Keratinocyte (primary cell): ENCODE results near the gene P2RY2. TPM values are rescaled to one million over a fixed set of nuclear protein-coding genes. Genes with fewer than 3 reads are reported as not detected.
A peak's percentile ranks its signal among the peaks of the same experiment; 100 is the strongest.

Experiments
- DNase-seq: peaks from one replicate; pipeline ENCODE4 v3.0.0-alpha.2; 2011; ENCODE audit warnings: low read depth, missing footprints, low spot score
- FAIRE-seq: peaks from 2 replicates; lab custom pipeline; 2011; peaks lifted over from hg19 to GRCh38; lab: Jason Lieb, UNC
- H2AFZ ChIP-seq: 2 replicates; pipeline ENCODE4 v1.6.0; 2012; ENCODE audit warnings: low read length, control low read depth, inconsistent platforms; ENCODE audit not compliant: control insufficient read depth
- H3K27ac ChIP-seq: 2 replicates; pipeline ENCODE4 v1.5.1; 2011; ENCODE audit warnings: low read length; ENCODE audit not compliant: control insufficient read depth, insufficient read depth
- H3K27me3 ChIP-seq: 3 replicates; pipeline ENCODE4 v1.6.0; 2011; ENCODE audit warnings: low read length; ENCODE audit not compliant: control insufficient read depth, insufficient read depth; ENCODE audit errors: extremely low read depth
- H3K36me3 ChIP-seq, 2 experiments: 2 replicates in 1 of 2; 3 replicates in 1 of 2; pipeline ENCODE4 v1.5.1; 2011; ENCODE audit warnings: low read length in 2 of 2, mild to moderate bottlenecking in 1 of 2; ENCODE audit not compliant: control insufficient read depth in 2 of 2, insufficient read depth in 2 of 2; ENCODE audit errors: extremely low read depth in 1 of 2
- H3K4me1 ChIP-seq: 3 replicates; pipeline ENCODE4 v1.5.1; 2011; ENCODE audit warnings: low read length; ENCODE audit not compliant: control insufficient read depth, insufficient read depth; ENCODE audit errors: extremely low read depth
- H3K4me2 ChIP-seq: 3 replicates; pipeline ENCODE4 v1.6.0; 2011; ENCODE audit warnings: low read depth, low read length; ENCODE audit not compliant: control insufficient read depth, insufficient read depth; ENCODE audit errors: extremely low read depth
- H3K4me3 ChIP-seq, 3 experiments: fragments of 200-600 bp in 1 of 3; sonication (generic) in 1 of 3; 2 replicates in 2 of 3; 3 replicates in 1 of 3; pipeline ENCODE4 v1.5.1; 2011 to 2016; ENCODE audit warnings: low read length in 3 of 3, mild to moderate bottlenecking in 3 of 3, control low read depth in 2 of 3, inconsistent platforms in 1 of 3, low read depth in 1 of 3, mixed read lengths in 1 of 3, mixed run types in 1 of 3, moderate library complexity in 1 of 3; ENCODE audit not compliant: control insufficient read depth in 2 of 3, insufficient read depth in 2 of 3; ENCODE audit errors: extremely low read depth in 1 of 3
- H3K79me2 ChIP-seq: 2 replicates; pipeline ENCODE4 v1.6.0; 2012; ENCODE audit warnings: low read length; ENCODE audit not compliant: control insufficient read depth, insufficient read depth
- H3K9ac ChIP-seq: 3 replicates; pipeline ENCODE4 v1.6.0; 2011; ENCODE audit warnings: low read length; ENCODE audit not compliant: control insufficient read depth, insufficient read depth; ENCODE audit errors: extremely low read depth
- H3K9me1 ChIP-seq: 3 replicates; pipeline ENCODE4 v1.6.0; 2011; ENCODE audit warnings: low read length; ENCODE audit not compliant: control insufficient read depth, insufficient read depth; ENCODE audit errors: extremely low read depth
- H3K9me3 ChIP-seq: 2 replicates; pipeline ENCODE4 v1.5.1; 2012; ENCODE audit warnings: low read depth, low read length; ENCODE audit not compliant: control insufficient read depth
- H4K20me1 ChIP-seq: 3 replicates; pipeline ENCODE4 v1.6.0; 2011; ENCODE audit warnings: low read length; ENCODE audit not compliant: control insufficient read depth, insufficient read depth; ENCODE audit errors: extremely low read depth
- EZH2 ChIP-seq: IDR thresholded peaks from one replicate; pipeline ENCODE4 v1.6.1; 2012; ENCODE audit warnings: inconsistent platforms, mild to moderate bottlenecking, low read length, moderate library complexity
- dilution Hi-C: fragments of 300-500 bp; cut with MboI; formaldehyde crosslinking; loops from one replicate; pipeline ENCODE4 v1.7.0; 2020; ENCODE audit warnings: low sequenced_read_pairs; ENCODE audit not compliant: extremely low pct_ligation_motif_present
- polyA plus RNA-seq, 5 experiments: library from polyadenylated mRNA; depleted of rRNA in 3 of 5; stranded (reverse) in 3 of 5; stranded (forward) in 1 of 5; unstranded in 1 of 5; fragments of >200 nt; gene quantifications; 1 replicate in 1 of 5; 2 replicates in 3 of 5; 3 replicates in 1 of 5; pipeline versions ENCODE4 v1.2.1 to v1.2.3, GENCODE V29; 2011 to 2012; ENCODE audit warnings: missing spikeins in 2 of 5, low read depth in 1 of 5, low replicate concordance in 1 of 5
- TF ChIP-seq, protein P1 (sequence below), 3 experiments: IDR thresholded peaks in 1 of 3; conservative IDR thresholded peaks in 1 of 3; optimal IDR thresholded peaks in 1 of 3; 2 replicates in 2 of 3; 3 replicates in 1 of 3; pipeline versions ENCODE3 to v1.5.1; 2011; ENCODE audit warnings: low read length in 3 of 3, mild to moderate bottlenecking in 3 of 3, moderate library complexity in 2 of 3, control low read depth in 1 of 3, inconsistent platforms in 1 of 3; ENCODE audit not compliant: insufficient read depth in 2 of 3; ENCODE audit errors: extremely low read depth in 1 of 3

P2RY2 gene
- polyA plus RNA-seq, 1 donor (not counting 4 experiments of a cell fraction or from before 2014, with no cell fraction given): 5.1 TPM

DNA sequence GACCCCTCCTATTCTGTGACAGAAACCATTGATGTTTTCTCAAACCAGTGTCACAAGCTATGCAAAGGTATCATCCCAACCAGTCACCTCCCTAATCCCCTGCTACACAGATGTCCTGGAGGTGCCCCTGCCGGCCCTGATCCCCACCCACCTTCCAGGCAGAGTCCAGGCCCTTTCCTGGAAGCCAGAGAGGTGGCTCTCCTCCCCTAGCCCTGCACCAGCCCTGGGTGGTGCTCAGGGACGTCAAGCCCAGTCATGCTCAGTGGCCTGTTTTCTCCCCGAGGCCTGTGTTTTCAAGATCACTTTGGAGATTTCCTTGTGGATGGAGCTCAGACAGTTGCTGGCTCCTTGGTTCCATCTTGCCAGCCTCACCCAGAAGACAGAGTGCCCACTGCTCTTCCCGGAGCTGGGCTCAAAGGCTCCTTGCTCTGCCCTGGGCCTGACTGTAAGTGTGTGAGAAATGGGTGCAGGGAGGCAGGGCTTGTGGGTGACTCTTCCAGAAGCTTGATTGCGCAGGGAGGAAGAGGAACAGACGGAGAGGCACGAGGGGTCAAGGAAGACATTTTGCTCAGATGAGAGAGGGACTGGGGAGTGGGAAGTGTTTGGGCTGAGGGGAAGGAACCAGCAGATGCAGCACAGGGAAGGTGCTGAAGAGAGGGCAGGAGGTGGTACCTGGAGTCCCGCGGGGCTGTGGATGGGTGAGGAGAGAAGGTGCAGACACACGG is 65.4 kb downstream of the P2RY2 start:
- Histone ChIP-seq H3K9me3 (no peaks in the 10 kb centered on the region), H3K9ac (no peak overlapping the region), H3K4me2 (no peak overlapping the region), H3K36me3 (no peaks in the 10 kb centered on the region), H2AFZ (no peak overlapping the region), H3K4me1 (peaks cover 3% of the 10 kb centered on the region), H4K20me1 (no peaks in the 10 kb centered on the region), H3K4me3 (no peak overlapping the region), H3K79me2 (no peaks in the 10 kb centered on the region), H3K9me1 (no peaks in the 10 kb centered on the region), H3K27ac (no peak overlapping the region), H3K27me3 (no peaks in the 10 kb centered on the region)
- DNase-seq (no peak), FAIRE-seq (peak; percentile 23)
- dilution Hi-C loops: no loop called here
- TF ChIP-seq, protein P1, sequence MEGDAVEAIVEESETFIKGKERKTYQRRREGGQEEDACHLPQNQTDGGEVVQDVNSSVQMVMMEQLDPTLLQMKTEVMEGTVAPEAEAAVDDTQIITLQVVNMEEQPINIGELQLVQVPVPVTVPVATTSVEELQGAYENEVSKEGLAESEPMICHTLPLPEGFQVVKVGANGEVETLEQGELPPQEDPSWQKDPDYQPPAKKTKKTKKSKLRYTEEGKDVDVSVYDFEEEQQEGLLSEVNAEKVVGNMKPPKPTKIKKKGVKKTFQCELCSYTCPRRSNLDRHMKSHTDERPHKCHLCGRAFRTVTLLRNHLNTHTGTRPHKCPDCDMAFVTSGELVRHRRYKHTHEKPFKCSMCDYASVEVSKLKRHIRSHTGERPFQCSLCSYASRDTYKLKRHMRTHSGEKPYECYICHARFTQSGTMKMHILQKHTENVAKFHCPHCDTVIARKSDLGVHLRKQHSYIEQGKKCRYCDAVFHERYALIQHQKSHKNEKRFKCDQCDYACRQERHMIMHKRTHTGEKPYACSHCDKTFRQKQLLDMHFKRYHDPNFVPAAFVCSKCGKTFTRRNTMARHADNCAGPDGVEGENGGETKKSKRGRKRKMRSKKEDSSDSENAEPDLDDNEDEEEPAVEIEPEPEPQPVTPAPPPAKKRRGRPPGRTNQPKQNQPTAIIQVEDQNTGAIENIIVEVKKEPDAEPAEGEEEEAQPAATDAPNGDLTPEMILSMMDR (optimal IDR thresholded peaks at IDR 0.05 in 1 of 3, IDR thresholded peaks at IDR 0.05 in 1 of 3, conservative IDR thresholded peaks at IDR 0.05 in 1 of 3; ENCODE audit: extremely low read depth in 1 of 3, insufficient read depth in 2 of 3, low read length in 3 of 3): no peak
- no peak for TF ChIP-seq EZH2

DNA sequence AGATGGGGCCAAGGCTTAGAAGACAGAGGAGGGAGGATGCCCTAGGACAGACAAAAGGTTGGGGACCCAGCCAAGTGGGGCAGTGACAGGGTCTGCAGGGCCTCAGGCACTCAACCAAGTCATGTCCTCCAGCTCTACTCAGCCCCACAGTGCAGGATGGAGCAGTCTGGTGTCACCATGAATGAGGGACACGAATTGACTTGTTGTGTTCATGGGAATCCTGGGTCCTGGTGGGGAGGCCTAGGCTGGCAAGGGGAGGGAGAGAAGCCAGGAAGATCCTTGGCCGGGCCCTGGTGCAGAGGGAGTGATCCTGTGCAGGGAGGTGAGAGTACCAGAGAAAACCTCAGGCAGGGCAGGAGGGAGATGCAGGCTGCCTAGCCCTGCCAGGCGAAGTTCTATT is 66.0 kb downstream of the P2RY2 start:
- dilution Hi-C loops: no loop called here
- no peak for DNase-seq
- peaks cover 9% of the 10 kb centered on the region for H3K4me1 ChIP-seq
- H3K4me3 ChIP-seq: no peak overlapping the region
- FAIRE-seq: no peak
- H3K36me3 ChIP-seq: no peaks in the 10 kb centered on the region
- H3K79me2 ChIP-seq: no peaks in the 10 kb centered on the region
- H3K4me2 ChIP-seq: no peak overlapping the region
- TF ChIP-seq EZH2: no peak
- TF ChIP-seq, protein P1 (optimal IDR thresholded peaks at IDR 0.05 in 1 of 3, IDR thresholded peaks at IDR 0.05 in 1 of 3, conservative IDR thresholded peaks at IDR 0.05 in 1 of 3; ENCODE audit: extremely low read depth in 1 of 3, insufficient read depth in 2 of 3, low read length in 3 of 3): no peak
- H3K27me3 ChIP-seq: no peaks in the 10 kb centered on the region
- H4K20me1 ChIP-seq: no peaks in the 10 kb centered on the region
- H3K9me3 ChIP-seq: no peaks in the 10 kb centered on the region
- H3K9me1 ChIP-seq: no peaks in the 10 kb centered on the region
- H2AFZ ChIP-seq: no peak overlapping the region
- no peak overlapping the region for H3K27ac ChIP-seq
- no peak overlapping the region for H3K9ac ChIP-seq
